Lung (tissue), 12 donors: ENCODE measurements around the gene INTS11. TPM values are rescaled to one million over a fixed set of nuclear protein-coding genes. Genes with fewer than 3 reads are reported as not detected.

Experiments used
- ATAC-seq: fragments of 200-7000 bp; cut with Tn5 transposase; one replicate; pipeline ENCODE4 v1.9.1; 2020; ENCODE audit warnings: moderate number of reproducible peaks; ENCODE audit not compliant: insufficient read depth, low FRiP score
- DNase-seq, 3 donors: peaks; one replicate each; pipeline ENCODE4 v3.0.0-alpha.2; 2013 to 2017
- H3K27ac ChIP-seq, 2 donors: one replicate each; pipeline ENCODE4 v1.5.1; 2013; ENCODE audit warnings: mild to moderate bottlenecking in 2 of 2, moderate library complexity in 2 of 2, control low read depth in 1 of 2, inconsistent platforms in 1 of 2, low read depth in 1 of 2, low read length in 1 of 2
- H3K27me3 ChIP-seq, 3 donors: one replicate each; pipeline ENCODE4 v1.5.1; 2013; ENCODE audit warnings: low read length in 2 of 3; ENCODE audit not compliant: control insufficient read depth in 3 of 3, insufficient read depth in 3 of 3
- H3K36me3 ChIP-seq, 4 donors: one replicate each; pipeline ENCODE4 v1.5.1; 2013; ENCODE audit warnings: low read length in 4 of 4, mild to moderate bottlenecking in 1 of 4, moderate library complexity in 1 of 4; ENCODE audit not compliant: control insufficient read depth in 4 of 4, insufficient read depth in 4 of 4
- H3K4me1 ChIP-seq, 5 donors: one replicate each; pipeline ENCODE4 v1.5.1; 2013; ENCODE audit warnings: low read length in 5 of 5, mild to moderate bottlenecking in 2 of 5, moderate library complexity in 1 of 5; ENCODE audit not compliant: control insufficient read depth in 5 of 5, insufficient read depth in 5 of 5
- H3K4me3 ChIP-seq: one replicate; pipeline ENCODE4 v1.5.1; 2013; ENCODE audit warnings: mild to moderate bottlenecking, control low read depth, moderate library complexity
- H3K9ac ChIP-seq, 2 donors: one replicate each; pipeline ENCODE4 v1.5.1; 2013; ENCODE audit warnings: low read length in 2 of 2, control low read depth in 1 of 2; ENCODE audit not compliant: insufficient read depth in 1 of 2
- H3K9me3 ChIP-seq, 4 donors: one replicate each; pipeline ENCODE4 v1.5.1; 2013; ENCODE audit warnings: low read length in 3 of 4, mild to moderate bottlenecking in 1 of 4, moderate library complexity in 1 of 4; ENCODE audit not compliant: control insufficient read depth in 4 of 4, insufficient read depth in 3 of 4
- WGBS, 2 donors: extraction: QIAGEN DNeasy Blood & Tissue Kit; methylation state at CpG; one replicate each; pipeline ENCODE4 v1.1.7; 2013; 5-methylcytosine and 5-hydroxymethylcytosine counted together
- polyA plus RNA-seq, 2 donors: library from polyadenylated mRNA; stranded (reverse); fragments of 200-250 nt; gene quantifications; one replicate each; pipeline ENCODE4 v1.2.1, GENCODE V29; 2013
- total RNA-seq, 2 donors: library from RNA; depleted of rRNA in 1 of 2; stranded (reverse); fragments of >200 nt in 1 of 2; gene quantifications; one replicate each; pipeline ENCODE4 v1.2.1, GENCODE V29; 2014 to 2021
- TF ChIP-seq, protein P1 (sequence below): IDR thresholded peaks from 2 replicates; pipeline ENCODE4 v1.5.1; 2012; ENCODE audit warnings: mild to moderate bottlenecking; ENCODE audit errors: control extremely low read depth, extremely low read depth
- donor health status: control.
- donor health status: control.
- donor health status: Bipolar disorder and iron deficiency.
- donor health status: healthy.
- donor health status: DM: yes; HTN: yes; CAD: no.

Gene INTS11
- total and polyA plus RNA-seq, 4 donors, result 89.8 to 130 (median 96.7) TPM

- Histone ChIP-seq H3K4me3 (no peak overlapping the region), H3K4me1 (peaks cover 0 to 2% (median 0%) of the 10 kb centered on the region in 5 donors), H3K36me3 (no peaks in the 10 kb centered on the region), H3K9me3 (peaks cover 0 to 2% (median 0%) of the 10 kb centered on the region in 4 donors), H3K27me3 (peaks cover 0 to 6% (median 0%) of the 10 kb centered on the region in 3 donors), H3K9ac (no peak overlapping the region), H3K27ac (no peak overlapping the region)
- 78 to 86% methylated on average over 42 to 46 of the region's 46 CpGs for WGBS, 2 donors
- TF ChIP-seq, protein P1, sequence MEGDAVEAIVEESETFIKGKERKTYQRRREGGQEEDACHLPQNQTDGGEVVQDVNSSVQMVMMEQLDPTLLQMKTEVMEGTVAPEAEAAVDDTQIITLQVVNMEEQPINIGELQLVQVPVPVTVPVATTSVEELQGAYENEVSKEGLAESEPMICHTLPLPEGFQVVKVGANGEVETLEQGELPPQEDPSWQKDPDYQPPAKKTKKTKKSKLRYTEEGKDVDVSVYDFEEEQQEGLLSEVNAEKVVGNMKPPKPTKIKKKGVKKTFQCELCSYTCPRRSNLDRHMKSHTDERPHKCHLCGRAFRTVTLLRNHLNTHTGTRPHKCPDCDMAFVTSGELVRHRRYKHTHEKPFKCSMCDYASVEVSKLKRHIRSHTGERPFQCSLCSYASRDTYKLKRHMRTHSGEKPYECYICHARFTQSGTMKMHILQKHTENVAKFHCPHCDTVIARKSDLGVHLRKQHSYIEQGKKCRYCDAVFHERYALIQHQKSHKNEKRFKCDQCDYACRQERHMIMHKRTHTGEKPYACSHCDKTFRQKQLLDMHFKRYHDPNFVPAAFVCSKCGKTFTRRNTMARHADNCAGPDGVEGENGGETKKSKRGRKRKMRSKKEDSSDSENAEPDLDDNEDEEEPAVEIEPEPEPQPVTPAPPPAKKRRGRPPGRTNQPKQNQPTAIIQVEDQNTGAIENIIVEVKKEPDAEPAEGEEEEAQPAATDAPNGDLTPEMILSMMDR, result no peak
- DNase-seq (no peak), ATAC-seq (no peak)
Measured at GRCh38 chr1:1287288-1288110, 37.0 kb downstream of the INTS11 start.

DNA sequence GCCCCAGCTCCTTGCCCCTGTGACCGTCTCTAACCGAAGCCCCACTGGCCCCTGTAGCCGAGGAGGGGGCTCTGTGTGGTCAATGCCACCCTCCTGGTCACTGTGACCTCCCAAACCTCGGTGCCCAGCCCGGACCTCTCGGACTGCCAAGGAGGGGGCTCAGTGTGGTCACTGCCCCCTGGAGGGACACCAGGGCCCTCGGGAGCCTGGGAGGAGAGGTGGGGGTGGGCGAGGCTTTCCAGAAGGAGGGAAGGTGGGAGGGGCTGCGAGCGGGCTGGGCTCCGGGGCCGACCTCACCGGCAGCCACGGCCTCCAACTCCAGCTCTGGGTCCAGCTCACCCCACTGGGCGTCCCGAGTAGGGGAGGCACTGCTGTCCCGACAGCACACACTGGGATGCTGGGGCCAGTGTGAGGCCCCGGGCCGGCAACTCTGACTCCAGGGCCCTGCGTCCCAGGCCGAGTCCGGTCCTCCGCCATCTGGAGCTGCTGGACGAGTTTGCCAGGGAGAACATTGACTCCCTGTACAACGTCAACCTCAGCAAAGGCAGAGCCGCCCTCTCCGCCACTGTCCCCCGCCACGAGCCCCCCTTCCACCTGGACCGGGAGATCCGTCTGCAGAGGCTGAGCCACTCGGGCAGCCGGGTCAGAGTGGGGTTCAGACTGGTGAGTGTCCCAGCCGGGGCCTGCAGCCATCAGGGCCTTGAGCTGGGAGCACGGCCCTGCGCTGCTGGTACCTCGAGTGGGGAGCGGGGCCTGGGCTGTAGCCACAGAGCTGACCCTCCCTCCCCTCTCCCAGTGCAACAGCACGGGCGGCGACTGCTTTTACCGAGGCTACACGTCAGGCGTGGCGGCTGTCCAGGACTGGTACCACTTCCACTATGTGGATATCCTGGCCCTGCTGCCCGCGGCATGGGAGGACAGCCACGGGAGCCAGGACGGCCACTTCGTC is 37.9 kb downstream of the INTS11 start:
- Histone ChIP-seq H3K9ac (no peak overlapping the region), H3K36me3 (no peaks in the 10 kb centered on the region), H3K27ac (no peak overlapping the region), H3K4me3 (no peak overlapping the region), H3K27me3 (peaks cover 0 to 6% (median 0%) of the 10 kb centered on the region in 3 donors), H3K4me1 (peaks cover 0 to 2% (median 0%) of the 10 kb centered on the region in 5 donors), H3K9me3 (peaks cover 0 to 2% (median 0%) of the 10 kb centered on the region in 4 donors)
- no peak for DNase-seq
- 62 to 70% methylated on average over 35 to 50 of the region's 50 CpGs for WGBS, 2 donors
- TF ChIP-seq, protein P1, result no peak
- no peak for ATAC-seq

DNA sequence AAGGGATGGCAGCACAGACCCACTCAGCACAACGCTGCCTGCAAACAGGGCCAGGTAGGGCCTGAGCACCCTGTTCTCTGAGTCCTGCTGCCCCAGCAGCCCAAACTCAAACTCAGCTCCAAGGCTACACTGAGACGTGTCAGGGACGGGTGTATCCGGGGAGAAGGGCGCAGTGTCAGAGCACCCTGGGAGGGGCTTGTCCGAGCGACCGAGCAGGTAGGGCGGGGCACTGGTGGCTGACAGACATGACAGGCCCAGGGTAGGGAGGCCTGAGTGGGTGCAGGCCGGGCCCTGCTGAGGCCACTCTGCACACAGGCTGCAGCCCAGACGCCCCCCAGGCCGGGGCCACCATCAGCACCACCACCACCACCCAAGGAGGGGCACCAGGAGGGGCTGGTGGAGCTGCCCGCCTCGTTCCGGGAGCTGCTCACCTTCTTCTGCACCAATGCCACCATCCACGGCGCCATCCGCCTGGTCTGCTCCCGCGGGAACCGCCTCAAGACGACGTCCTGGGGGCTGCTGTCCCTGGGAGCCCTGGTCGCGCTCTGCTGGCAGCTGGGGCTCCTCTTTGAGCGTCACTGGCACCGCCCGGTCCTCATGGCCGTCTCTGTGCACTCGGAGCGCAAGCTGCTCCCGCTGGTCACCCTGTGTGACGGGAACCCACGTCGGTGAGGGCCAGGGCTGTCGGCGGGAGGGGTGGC is 38.7 kb downstream of the INTS11 start:
- DNase-seq (no peak), ATAC-seq (no peak)
- Histone ChIP-seq H3K4me1 (peaks cover 0 to 2% (median 0%) of the 10 kb centered on the region in 5 donors), H3K27me3 (peaks cover 0 to 6% (median 0%) of the 10 kb centered on the region in 3 donors), H3K27ac (no peak overlapping the region), H3K36me3 (no peaks in the 10 kb centered on the region), H3K9me3 (peaks cover 0 to 2% (median 0%) of the 10 kb centered on the region in 4 donors), H3K4me3 (no peak overlapping the region), H3K9ac (no peak overlapping the region)
- TF ChIP-seq, protein P1, result no peak
- 62 to 75% methylated on average over 35 to 37 of the region's 37 CpGs for WGBS, 2 donors
